Tibial nerve (tissue), 4 donors: ENCODE measurements around the gene BLOC1S4. TPM values are rescaled to one million over a fixed set of nuclear protein-coding genes. Genes with fewer than 3 reads are reported as not detected.

Experiments used
- DNase-seq, 2 donors: peaks; one replicate each; pipeline ENCODE4 v3.0.0-alpha.2; 2019; ENCODE audit warnings: low spot score in 2 of 2
- H3K27ac ChIP-seq, 4 donors: fragments of 200-600 bp; sonication (generic) in 3 of 4; one replicate each; pipeline ENCODE4 v1.5.1; 2017 to 2019; ENCODE audit warnings: mild to moderate bottlenecking in 1 of 4
- H3K27me3 ChIP-seq, 2 donors: fragments of 200-600 bp; sonication (generic) in 1 of 2; one replicate each; pipeline versions ENCODE4 v1.5.1 to v1.6.0; 2017 to 2019
- H3K36me3 ChIP-seq, 3 donors: fragments of 200-600 bp; sonication (generic); one replicate each; pipeline ENCODE4 v1.5.1; 2018 to 2019
- H3K4me1 ChIP-seq, 4 donors: fragments of 200-600 bp; sonication (generic) in 3 of 4; one replicate each; pipeline ENCODE4 v1.5.1; 2017 to 2019
- H3K4me3 ChIP-seq, 4 donors: fragments of 200-600 bp; sonication (generic) in 3 of 4; one replicate each; pipeline ENCODE4 v1.5.1; 2017 to 2019; ENCODE audit warnings: mild to moderate bottlenecking in 1 of 4, moderate library complexity in 1 of 4
- H3K9me3 ChIP-seq, 4 donors: fragments of 200-600 bp; sonication (generic) in 3 of 4; one replicate each; pipeline ENCODE4 v1.5.1; 2017 to 2019
- EP300 ChIP-seq, 2 donors: sonication (generic); formaldehyde crosslinking; IDR thresholded peaks; one replicate each; pipeline ENCODE4 v1.6.1; 2017; ENCODE audit warnings: antibody characterized with exemption in 2 of 2, mild to moderate bottlenecking in 1 of 2
- POLR2A ChIP-seq, 2 donors: fragments of 450-650 bp; IDR thresholded peaks; one replicate each; pipeline ENCODE4 v1.6.1; 2017; ENCODE audit warnings: antibody characterized with exemption in 2 of 2, mild to moderate bottlenecking in 2 of 2, moderate library complexity in 2 of 2
- WGBS, 2 donors: methylation state at CpG; one replicate each; pipeline ENCODE4 v1.1.5; 2018; 5-methylcytosine and 5-hydroxymethylcytosine counted together
- total RNA-seq, 4 donors: library from RNA; depleted of rRNA; stranded (reverse); fragments of >200 nt; gene quantifications; one replicate each; pipeline ENCODE4 v1.1.0, GENCODE V29; 2016
- TF ChIP-seq, protein P1 (sequence below), 5 experiments: fragments of 200-600 bp in 3 of 5; fragments of 450-650 bp in 2 of 5; sonication (generic) in 3 of 5; IDR thresholded peaks; one replicate each; pipeline ENCODE4 v1.5.1; 2016 to 2019; ENCODE audit warnings: antibody characterized with exemption in 5 of 5, mild to moderate bottlenecking in 3 of 5, moderate library complexity in 2 of 5

Gene BLOC1S4
- total RNA-seq, 4 donors from 2014 or later: 18.0 to 32.8 (median 28.3) TPM

GRCh38 chr4:6732441-6733357 is 16.7 kb downstream of the BLOC1S4 start:
- H3K27ac ChIP-seq: peak overlapping the region in 3 of 4 donors; percentile 46 to 84 (median 76)
- H3K4me3 ChIP-seq: no peak overlapping the region

DNA sequence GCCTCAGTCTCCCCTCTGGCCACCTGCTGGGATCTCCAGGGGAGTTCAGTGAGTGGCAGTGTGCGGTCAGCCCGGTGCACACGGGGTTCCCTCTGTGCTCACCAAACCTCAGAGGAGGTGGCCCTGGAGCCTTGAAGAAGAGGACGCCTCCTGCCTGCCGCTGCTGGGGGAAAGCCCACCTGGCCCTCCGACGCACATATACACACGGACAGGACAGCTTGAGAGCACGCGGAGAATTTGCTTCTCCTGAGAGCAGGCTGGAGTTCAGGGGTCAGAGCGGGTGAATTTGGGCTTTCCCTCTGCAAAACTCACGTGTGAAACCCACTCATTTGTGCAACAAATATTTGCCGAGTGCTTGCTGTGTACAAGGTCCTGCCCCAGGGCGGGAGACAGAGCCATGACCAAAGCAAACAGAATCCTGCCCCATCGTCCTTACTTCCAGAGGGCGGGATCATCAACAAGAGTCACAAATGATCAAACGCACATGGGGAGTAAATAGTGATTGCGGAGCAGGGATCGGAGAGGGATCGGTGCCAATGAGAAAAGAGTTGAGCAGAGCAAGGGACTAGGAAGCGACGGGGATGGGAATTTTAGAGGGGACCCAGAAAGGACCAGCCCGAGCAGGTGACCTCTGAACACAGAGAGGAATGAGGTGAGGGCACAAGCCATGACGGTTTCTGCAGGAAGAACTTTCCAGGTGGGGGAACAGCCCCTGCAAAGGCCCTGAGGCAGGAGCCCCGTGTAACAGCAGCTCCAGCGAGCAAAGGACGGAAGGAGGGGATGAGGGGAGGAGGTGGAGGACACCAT is 17.6 kb downstream of the BLOC1S4 start:
- Histone ChIP-seq H3K27me3 (no peaks in the 10 kb centered on the region), H3K4me3 (no peak overlapping the region), H3K36me3 (no peaks in the 10 kb centered on the region), H3K9me3 (no peaks in the 10 kb centered on the region), H3K4me1 (peaks cover 0 to 37% (median 13%) of the 10 kb centered on the region in 4 donors), H3K27ac (peak overlapping the region in 2 of 4 donors; percentile 76 to 84)
- DNase-seq: no peak
- 82 to 87% methylated on average over 26 to 27 of the region's 27 CpGs for WGBS, 2 donors
- TF ChIP-seq EP300 (IDR thresholded peaks at IDR 0.05) (no peak), POLR2A (IDR thresholded peaks at IDR 0.05) (no peak)
- TF ChIP-seq, protein P1, sequence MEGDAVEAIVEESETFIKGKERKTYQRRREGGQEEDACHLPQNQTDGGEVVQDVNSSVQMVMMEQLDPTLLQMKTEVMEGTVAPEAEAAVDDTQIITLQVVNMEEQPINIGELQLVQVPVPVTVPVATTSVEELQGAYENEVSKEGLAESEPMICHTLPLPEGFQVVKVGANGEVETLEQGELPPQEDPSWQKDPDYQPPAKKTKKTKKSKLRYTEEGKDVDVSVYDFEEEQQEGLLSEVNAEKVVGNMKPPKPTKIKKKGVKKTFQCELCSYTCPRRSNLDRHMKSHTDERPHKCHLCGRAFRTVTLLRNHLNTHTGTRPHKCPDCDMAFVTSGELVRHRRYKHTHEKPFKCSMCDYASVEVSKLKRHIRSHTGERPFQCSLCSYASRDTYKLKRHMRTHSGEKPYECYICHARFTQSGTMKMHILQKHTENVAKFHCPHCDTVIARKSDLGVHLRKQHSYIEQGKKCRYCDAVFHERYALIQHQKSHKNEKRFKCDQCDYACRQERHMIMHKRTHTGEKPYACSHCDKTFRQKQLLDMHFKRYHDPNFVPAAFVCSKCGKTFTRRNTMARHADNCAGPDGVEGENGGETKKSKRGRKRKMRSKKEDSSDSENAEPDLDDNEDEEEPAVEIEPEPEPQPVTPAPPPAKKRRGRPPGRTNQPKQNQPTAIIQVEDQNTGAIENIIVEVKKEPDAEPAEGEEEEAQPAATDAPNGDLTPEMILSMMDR (IDR thresholded peaks at IDR 0.05): no peak

More at GRCh38 chr4:6732441-6733357, 16.7 kb downstream of the BLOC1S4 start:
- Histone ChIP-seq H3K9me3 (no peaks in the 10 kb centered on the region), H3K27me3 (no peaks in the 10 kb centered on the region), H3K4me1 (peaks cover 0 to 46% (median 13%) of the 10 kb centered on the region in 4 donors), H3K36me3 (no peaks in the 10 kb centered on the region)
- DNase-seq: peak; percentile 60 to 75
- WGBS, 2 donors: 62 to 68% methylated on average over 18 to 20 of the region's 21 CpGs
- TF ChIP-seq EP300 (IDR thresholded peaks at IDR 0.05) (peak in 1 of 2 donors; percentile 58), POLR2A (IDR thresholded peaks at IDR 0.05) (no peak)

- H3K27me3 ChIP-seq: no peaks in the 10 kb centered on the region
- H3K36me3 ChIP-seq: no peaks in the 10 kb centered on the region
- H3K4me1 ChIP-seq: peaks cover 0 to 30% (median 13%) of the 10 kb centered on the region in 4 donors
- H3K9me3 ChIP-seq: no peaks in the 10 kb centered on the region
- H3K27ac ChIP-seq: no peak overlapping the region
- TF ChIP-seq, protein P1 (IDR thresholded peaks at IDR 0.05): no peak
- TF ChIP-seq EP300 (IDR thresholded peaks at IDR 0.05) (no peak), POLR2A (IDR thresholded peaks at IDR 0.05) (no peak)
- no peak overlapping the region for H3K4me3 ChIP-seq
- WGBS, 2 donors: 52 to 61% methylated on average over 16 of the region's 16 CpGs
- DNase-seq: no peak
These were observed 18.3 kb downstream of the BLOC1S4 start for GRCh38 chr4:6734165-6734786.

DNA sequence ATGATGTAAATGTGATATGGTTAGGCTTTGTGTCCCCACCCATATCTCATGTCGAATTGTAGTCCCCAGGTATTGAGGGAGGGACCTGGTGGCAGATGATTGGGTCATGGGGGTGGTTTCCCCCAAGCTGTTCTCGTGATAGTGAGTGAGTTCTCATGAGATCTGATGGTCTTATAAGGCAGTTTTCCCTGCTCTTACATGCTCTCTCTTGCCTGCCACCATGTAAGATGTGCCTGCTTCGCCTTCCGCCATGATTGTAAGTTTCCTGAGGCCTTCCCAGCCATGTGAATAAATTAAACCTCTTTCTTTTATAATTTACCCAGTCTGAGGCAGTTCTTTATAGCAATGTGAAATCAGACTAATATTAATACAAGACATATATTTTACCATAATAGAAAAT is 23.9 kb downstream of the BLOC1S4 start:
- TF ChIP-seq EP300 (IDR thresholded peaks at IDR 0.05): no peak
- TF ChIP-seq, protein P1 (IDR thresholded peaks at IDR 0.05): no peak
- no peak for TF ChIP-seq POLR2A (IDR thresholded peaks at IDR 0.05)
- WGBS, 2 donors: 89 to 92% methylated on average over 4 of the region's 4 CpGs
- no peak for DNase-seq

DNA sequence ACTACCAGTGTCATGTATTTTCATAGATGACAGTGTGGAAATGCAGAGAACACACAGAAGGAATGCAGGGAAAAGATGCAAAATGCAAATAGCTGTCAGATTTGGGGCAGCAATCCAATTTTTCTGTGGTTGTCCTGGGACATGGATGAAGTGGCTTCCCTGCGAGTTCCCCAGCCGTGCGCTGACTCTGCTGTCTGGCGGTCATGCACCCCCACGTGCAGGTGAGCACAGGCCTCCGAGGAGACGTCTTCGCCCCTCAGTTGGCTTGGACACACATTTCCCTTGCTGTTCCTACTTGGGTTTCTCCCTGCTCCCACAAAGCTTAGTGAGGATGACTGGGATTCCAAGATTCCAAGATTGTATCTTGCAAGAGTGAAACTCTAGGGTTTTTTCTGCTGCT is 24.4 kb downstream of the BLOC1S4 start:
- 88 to 90% methylated on average over 8 of the region's 8 CpGs for WGBS, 2 donors

More for the DNA sequence above, 23.9 kb downstream of the BLOC1S4 start:
- Histone ChIP-seq H3K4me3 (no peak overlapping the region), H3K27ac (no peak overlapping the region), H3K9me3 (no peaks in the 10 kb centered on the region), H3K4me1 (no peaks in the 10 kb centered on the region), H3K27me3 (no peaks in the 10 kb centered on the region), H3K36me3 (no peaks in the 10 kb centered on the region)

More for the DNA sequence above, 24.4 kb downstream of the BLOC1S4 start:
- H3K4me3 ChIP-seq: no peak overlapping the region
- TF ChIP-seq, protein P1 (IDR thresholded peaks at IDR 0.05): no peak
- no peak for TF ChIP-seq EP300 (IDR thresholded peaks at IDR 0.05)
- TF ChIP-seq POLR2A (IDR thresholded peaks at IDR 0.05): no peak
- H3K4me1 ChIP-seq: no peaks in the 10 kb centered on the region
- no peak for DNase-seq
- H3K27ac ChIP-seq: no peak overlapping the region
- H3K9me3 ChIP-seq: no peaks in the 10 kb centered on the region
- H3K36me3 ChIP-seq: no peaks in the 10 kb centered on the region
- no peaks in the 10 kb centered on the region for H3K27me3 ChIP-seq
